GM21528 (cell line): ENCODE measurements around the gene CDKN2D.
"Not testable (repeated sequence)": the region's sequence is repeated elsewhere in the genome, so short reads cannot be mapped to it uniquely, and the experiment has no call there.

Source experiments
- ATAC-seq: cut with Tn5 transposase; IDR thresholded peaks from one replicate; pipeline ENCODE4 v1.9.1; 2021; ENCODE audit warnings: mild to moderate bottlenecking, moderate library complexity; ENCODE audit not compliant: unreplicated experiment, low FRiP score

CDKN2D gene

GRCh38 chr19:10553087-10553667 lies 15.6 kb downstream of the CDKN2D start:
- no peak for ATAC-seq

- no peak for ATAC-seq
These were observed 16.2 kb downstream of the CDKN2D start for GRCh38 chr19:10552510-10553053.

GRCh38 chr19:10551698-10552301 lies 17.0 kb downstream of the CDKN2D start:
- no peak for ATAC-seq

- ATAC-seq, result not testable (repeated sequence)
These were observed 17.8 kb downstream of the CDKN2D start for GRCh38 chr19:10551006-10551405.

- ATAC-seq, result no peak
These were observed 18.4 kb downstream of the CDKN2D start for GRCh38 chr19:10550336-10550735.

DNA sequence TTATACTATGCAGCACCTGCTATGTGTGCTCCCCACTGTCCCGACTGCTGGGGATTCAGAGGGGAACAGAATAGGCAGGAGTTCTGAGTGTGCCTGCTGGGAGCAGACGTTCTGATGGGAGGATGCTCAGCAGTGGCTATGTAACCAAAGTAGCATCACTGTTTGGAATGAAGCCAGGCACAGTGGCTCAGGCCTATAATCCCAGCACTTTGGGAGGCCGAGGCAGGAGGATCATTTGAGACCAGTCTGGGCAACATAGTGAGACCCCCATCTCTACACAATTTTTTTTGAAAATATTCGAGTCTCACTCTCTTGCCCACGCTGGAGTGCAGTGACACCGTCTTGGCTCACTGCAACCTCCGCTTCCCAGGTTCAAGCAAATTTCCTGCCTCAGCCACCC lies 19.0 kb downstream of the CDKN2D start:
- no peak for ATAC-seq

DNA sequence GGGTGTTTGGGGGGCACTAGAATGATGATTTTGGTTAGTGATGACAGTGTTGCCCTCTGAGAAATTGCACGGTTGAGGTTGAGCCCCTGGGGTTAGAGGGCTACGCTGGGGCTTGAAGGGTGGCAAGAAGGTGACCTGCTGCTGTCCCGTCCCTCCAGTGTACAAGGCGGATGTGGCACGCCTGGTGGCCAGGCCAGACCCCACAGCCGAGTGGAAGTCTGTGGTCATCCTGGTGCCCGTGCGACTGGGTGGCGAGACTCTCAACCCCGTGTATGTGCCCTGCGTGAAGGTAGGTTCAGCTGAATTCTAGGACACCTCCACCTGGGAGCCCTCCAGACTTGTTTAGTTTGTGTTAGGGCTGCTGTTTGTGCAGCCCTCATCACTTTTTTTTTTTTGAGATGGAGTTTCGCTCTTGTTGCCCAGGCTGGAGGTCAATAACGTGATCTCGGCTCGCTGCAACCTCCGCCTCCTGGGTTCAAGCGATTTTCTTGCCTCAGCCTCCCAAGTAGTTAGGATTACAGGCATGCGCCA lies 20.0 kb downstream of the CDKN2D start:
- no peak for ATAC-seq

DNA sequence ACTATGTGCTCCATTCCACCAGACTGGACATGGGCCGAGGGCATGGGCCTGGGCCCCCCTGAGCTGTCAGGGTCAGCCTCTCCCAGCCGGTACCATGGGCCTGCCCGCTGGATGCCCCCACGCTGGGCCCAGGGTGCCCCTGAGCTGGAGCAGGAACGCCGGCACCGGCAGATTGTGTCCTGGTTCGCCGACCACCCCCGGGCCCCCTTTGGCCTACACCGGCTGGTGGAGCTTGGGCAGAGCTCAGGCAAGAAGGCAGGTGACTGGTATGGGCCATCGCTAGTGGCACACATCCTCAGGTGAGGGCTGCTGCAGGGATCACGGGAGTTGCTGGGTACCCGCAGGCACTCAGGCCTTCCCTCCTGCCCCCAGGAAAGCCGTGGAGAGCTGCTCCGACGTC lies 22.0 kb downstream of the CDKN2D start:
- no peak for ATAC-seq

DNA sequence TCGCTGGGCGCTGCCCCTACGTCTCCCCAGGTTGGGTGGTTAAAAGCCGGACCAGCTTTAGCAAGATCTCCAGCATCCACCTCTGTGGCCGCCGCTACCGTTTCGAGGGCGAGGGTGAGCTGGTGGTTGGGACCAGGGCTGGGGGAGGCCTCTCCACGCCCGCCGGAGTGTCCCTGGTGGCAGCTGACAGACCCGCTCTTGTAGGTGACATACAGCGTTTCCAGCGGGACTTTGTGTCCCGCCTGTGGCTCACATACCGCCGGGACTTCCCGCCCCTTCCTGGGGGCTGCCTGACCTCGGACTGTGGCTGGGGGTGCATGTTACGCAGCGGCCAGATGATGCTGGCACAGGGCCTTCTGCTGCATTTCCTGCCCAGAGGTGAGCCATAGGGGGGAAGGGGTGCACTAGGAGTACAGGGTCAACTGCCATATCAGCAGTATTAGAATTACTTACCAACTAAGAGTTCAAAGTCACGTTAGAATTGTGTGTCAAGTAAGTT lies 24.0 kb downstream of the CDKN2D start:
- ATAC-seq, result no peak

- ATAC-seq, result no peak
These were observed 24.5 kb downstream of the CDKN2D start for GRCh38 chr19:10544242-10544752.

DNA sequence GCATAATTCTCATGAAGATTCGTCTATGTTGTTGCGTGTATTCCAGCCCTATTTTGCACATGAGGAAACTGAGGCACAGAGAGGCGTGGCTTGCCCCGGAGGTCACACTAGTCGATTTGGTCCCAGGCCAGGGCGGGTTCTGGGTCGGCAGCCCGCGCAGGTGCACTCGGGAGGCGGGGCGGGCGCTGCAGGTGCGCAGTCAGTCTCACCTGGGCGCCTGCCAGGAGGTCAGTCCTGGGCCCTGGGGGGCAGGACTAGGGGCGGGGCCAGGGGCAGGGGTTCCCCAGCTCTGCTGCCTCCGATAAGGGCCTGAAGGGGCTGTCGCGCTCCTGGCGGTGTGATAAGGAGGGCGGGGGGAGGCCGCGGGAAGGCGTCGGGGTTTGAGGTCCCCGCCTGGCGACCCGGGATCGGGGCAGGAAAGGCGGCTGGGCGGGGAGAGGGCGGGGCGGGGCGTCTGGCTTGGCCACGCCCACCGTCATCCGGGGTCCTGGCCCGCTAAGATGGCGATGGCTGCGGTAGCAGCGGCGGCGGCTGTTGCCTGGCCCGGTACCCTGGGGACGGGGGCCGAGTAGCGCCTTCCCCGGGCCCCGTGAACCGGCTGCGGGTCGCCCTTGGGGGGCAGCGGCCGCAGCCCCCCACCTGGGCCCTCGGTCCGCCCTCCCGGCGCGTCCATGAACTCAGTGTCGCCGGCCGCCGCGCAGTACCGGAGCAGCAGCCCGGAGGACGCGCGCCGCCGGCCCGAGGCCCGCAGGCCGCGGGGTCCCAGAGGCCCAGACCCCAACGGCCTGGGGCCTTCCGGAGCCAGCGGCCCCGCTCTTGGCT lies 25.1 kb downstream of the CDKN2D start, which contains the start of gene ATG4D:
Gene ATG4D, plus strand, starts transcription at position 485 of the 822 bp plus-strand sequence. Its CDS starts 187 bp downstream, at position 672.
- ATAC-seq, result peak; percentile 73

GRCh38 chr19:10543059-10543419 lies 25.7 kb downstream of the CDKN2D start:
- ATAC-seq, result no peak

DNA sequence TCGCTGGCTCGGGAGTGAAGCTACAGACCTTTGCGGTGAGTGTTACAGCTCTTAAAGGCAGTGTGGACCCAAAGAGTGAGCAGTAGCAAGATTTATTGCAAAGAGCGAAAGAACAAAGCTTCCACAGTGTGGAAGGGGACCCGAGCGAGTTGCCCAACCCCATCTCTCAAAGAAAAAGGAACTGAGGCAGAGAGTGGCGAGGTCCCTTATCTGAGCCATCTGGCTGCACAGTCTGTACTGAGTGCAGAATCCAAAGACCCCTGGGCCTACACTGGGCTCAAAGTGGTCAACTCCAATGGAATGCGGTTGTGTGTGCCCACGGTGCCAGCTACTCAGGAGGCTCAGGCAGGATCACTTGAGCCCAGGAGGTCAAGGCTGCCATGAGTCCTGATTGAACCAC lies 29.8 kb downstream of the CDKN2D start:
- ATAC-seq, result not testable (repeated sequence)

DNA sequence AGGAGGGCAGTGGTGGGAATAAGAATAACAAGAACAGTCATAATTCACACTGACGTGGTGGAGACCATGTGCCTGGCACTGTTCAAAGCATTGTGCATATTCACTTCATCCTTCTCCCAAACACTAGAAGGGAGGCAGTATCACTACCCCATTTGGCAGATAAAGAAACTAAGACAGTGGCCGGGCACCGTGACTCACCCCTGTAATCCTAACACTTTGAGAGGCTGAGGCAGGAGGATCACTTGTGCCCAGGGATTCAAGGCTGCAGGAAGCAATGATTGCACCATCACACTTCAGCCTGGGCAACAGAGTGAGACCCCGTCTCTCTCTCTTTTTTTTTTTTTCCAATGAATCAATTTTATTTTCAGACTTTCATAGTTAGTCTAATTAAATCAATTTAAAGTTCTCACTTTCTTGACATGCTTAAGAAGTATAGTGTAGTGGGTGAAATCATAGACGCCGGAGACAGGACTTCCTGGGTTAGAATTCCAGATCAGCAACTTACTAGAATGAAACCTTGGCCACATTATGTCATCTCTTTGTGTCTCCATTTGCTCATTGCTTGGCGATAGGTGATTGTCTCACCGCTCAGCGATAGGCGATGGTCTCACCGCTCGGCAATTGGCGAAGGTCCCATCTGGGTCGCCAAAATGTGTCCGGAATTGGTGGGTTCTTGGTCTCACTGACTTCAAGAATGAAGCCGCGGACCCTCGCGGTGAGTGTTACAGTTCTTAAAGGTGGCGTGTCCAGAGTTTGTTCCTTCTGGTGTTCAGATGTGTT lies 30.4 kb downstream of the CDKN2D start:
- no peak for ATAC-seq

GRCh38 chr19:10537668-10538067 lies 31.1 kb downstream of the CDKN2D start:
- ATAC-seq, result no peak

DNA sequence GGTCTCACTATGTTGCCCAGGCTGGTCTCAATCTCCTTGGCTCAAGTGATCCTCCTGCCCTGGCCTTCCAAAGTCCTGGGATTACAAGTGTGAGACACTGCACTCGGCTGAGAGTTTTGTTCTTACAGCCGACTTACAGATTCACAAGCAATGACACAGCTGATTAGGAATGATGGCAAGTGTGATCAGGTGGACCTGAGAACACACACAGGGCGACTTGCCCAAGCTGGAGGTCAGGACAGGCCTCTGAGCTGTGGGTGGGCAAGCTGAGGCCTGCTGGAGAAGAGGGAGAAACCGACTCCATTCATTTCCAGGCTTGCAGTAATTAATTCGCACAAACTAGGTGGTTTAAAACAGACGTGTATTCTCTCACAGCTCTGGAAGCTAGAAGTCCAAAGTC lies 33.2 kb downstream of the CDKN2D start:
- no peak for ATAC-seq

GRCh38 chr19:10533646-10534386 lies 35.0 kb downstream of the CDKN2D start:
- ATAC-seq, result no peak

DNA sequence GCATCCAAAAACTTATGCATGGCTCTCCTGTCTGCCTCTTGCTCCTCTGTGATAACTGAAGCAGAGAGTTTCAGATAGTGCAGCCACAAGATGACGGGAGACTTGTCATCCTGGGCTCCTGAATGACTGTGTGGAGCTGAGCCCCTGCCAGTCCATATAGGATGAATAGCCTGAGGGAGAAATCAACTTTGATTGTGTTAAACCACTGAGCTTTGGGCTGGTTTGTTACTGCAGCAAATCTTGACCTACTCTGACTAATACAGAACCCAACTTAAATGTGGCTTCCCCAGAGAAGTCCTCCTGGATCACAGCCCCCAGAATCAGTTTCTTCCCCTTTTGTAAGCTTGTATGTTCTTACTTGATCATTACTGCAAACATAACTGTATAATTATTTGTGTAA lies 36.3 kb downstream of the CDKN2D start:
- ATAC-seq, result no peak

DNA sequence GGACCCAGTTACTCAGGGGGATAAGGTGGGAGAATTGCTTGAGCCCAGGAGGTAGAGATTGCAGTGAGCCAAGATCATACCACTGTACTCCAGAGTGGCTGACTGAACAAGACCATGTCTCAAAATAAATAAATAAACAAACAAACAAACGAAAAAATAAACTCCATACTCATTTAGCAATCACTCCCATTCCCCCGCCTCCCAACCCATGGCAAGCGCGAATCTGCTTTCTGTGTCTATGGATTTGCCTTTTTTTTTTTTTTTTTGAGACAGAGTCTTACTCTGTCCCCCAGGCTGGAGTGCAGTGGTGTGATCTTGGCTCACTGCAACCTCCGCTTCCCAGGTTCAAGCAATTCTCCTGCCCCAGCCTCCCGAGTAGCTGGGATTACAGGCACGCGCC lies 41.9 kb downstream of the CDKN2D start:
- not testable (repeated sequence) for ATAC-seq
